Testis (tissue), 3 donors: ENCODE measurements around the gene ARSI. TPM values are rescaled to one million over a fixed set of nuclear protein-coding genes. Genes with fewer than 3 reads are reported as not detected.

Experiments used
- DNase-seq: peaks from one replicate; pipeline ENCODE4 v3.0.0-alpha.2; 2019
- H3K27ac ChIP-seq, 2 donors: fragments of 200-600 bp; sonication (generic); one replicate each; pipeline ENCODE4 v1.5.1; 2019
- H3K27me3 ChIP-seq: fragments of 200-600 bp; sonication (generic); one replicate; pipeline ENCODE4 v1.5.1; 2019
- H3K36me3 ChIP-seq: fragments of 200-600 bp; sonication (generic); one replicate; pipeline ENCODE4 v1.5.1; 2017; ENCODE audit warnings: low read depth; ENCODE audit errors: missing control alignments
- H3K4me1 ChIP-seq: fragments of 200-600 bp; sonication (generic); one replicate; pipeline ENCODE4 v1.5.1; 2019
- H3K4me3 ChIP-seq, 2 donors: fragments of 200-600 bp; sonication (generic); one replicate each; pipeline ENCODE4 v1.5.1; 2017 to 2019
- H3K9me3 ChIP-seq: fragments of 200-600 bp; sonication (generic); one replicate; pipeline ENCODE4 v1.5.1; 2017
- CTCF ChIP-seq, 3 experiments: fragments of 450-650 bp in 2 of 3; fragments of 200-600 bp in 1 of 3; sonication (generic) in 1 of 3; IDR thresholded peaks; one replicate each; pipeline ENCODE4 v1.5.1; 2016 to 2019; ENCODE audit warnings: antibody characterized with exemption in 3 of 3, mild to moderate bottlenecking in 2 of 3, moderate library complexity in 1 of 3
- POLR2A ChIP-seq: fragments of 450-650 bp; IDR thresholded peaks from one replicate; pipeline ENCODE4 v1.6.1; 2017; ENCODE audit warnings: antibody characterized with exemption, mild to moderate bottlenecking, moderate library complexity
- WGBS, 2 donors: methylation state at CpG; one replicate each; pipeline ENCODE4 v1.1.5; 2018; 5-methylcytosine and 5-hydroxymethylcytosine counted together
- intact Hi-C: fragments of 100-400 bp; cut with DNase I; formaldehyde crosslinking; loops from one replicate; pipeline ENCODE4 v1.15.1; 2023; ENCODE audit warnings: low total_unique reads
- polyA plus RNA-seq: library from polyadenylated mRNA; stranded (reverse); fragments of 350-450 nt; fragmentation: Illumina TruSeq; extraction: RNeasy Lipid Tissue Mini Kit (QIAGEN cat#74804); gene quantifications from one replicate; pipeline ENCODE4 v1.2.3, GENCODE V29; 2014; ENCODE audit warnings: low read depth, low replicate concordance; ENCODE audit not compliant: insufficient read depth
- total RNA-seq, 2 donors: library from RNA; depleted of rRNA; stranded (reverse); fragments of >200 nt; gene quantifications; one replicate each; pipeline ENCODE4 v1.2.3, GENCODE V29; 2016

Gene ARSI
- total and polyA plus RNA-seq, 3 donors from 2014 or later: 0.79 to 0.93 (median 0.92) TPM

- no peak overlapping the region for H3K4me3 ChIP-seq
- H3K9me3 ChIP-seq: no peaks in the 10 kb centered on the region
- H3K27me3 ChIP-seq: no peaks in the 10 kb centered on the region
- intact Hi-C loops: no loop called here
- H3K27ac ChIP-seq: no peak overlapping the region
- no peak for TF ChIP-seq CTCF (IDR thresholded peaks at IDR 0.05)
- TF ChIP-seq POLR2A: no peak
- no peaks in the 10 kb centered on the region for H3K36me3 ChIP-seq
- no peaks in the 10 kb centered on the region for H3K4me1 ChIP-seq
- DNase-seq: no peak
- WGBS, 2 donors: 77 to 85% methylated on average over 6 of the region's 6 CpGs
Measured at GRCh38 chr5:150255659-150256409, 46.9 kb downstream of the ARSI start.

- H3K36me3 ChIP-seq: no peaks in the 10 kb centered on the region
Measured at GRCh38 chr5:150254774-150255173, 47.9 kb downstream of the ARSI start.

GRCh38 chr5:150254363-150254762, 48.3 kb downstream of the ARSI start:
- H3K4me1 ChIP-seq: no peaks in the 10 kb centered on the region
- H3K27ac ChIP-seq: no peak overlapping the region
- no peaks in the 10 kb centered on the region for H3K27me3 ChIP-seq
- no peaks in the 10 kb centered on the region for H3K36me3 ChIP-seq
- H3K4me3 ChIP-seq: no peak overlapping the region
- no peak for DNase-seq
- 82 to 90% methylated on average over 6 to 7 of the region's 7 CpGs for WGBS, 2 donors
- TF ChIP-seq POLR2A: no peak
- no peak for TF ChIP-seq CTCF (IDR thresholded peaks at IDR 0.05)
- no peaks in the 10 kb centered on the region for H3K9me3 ChIP-seq
- intact Hi-C loops: no loop called here

More at GRCh38 chr5:150254774-150255173, 47.9 kb downstream of the ARSI start:
- Histone ChIP-seq H3K9me3 (no peaks in the 10 kb centered on the region), H3K4me1 (no peaks in the 10 kb centered on the region), H3K27me3 (no peaks in the 10 kb centered on the region), H3K4me3 (no peak overlapping the region), H3K27ac (no peak overlapping the region)
- WGBS, 2 donors: 90 to 98% methylated on average over 4 of the region's 4 CpGs
- TF ChIP-seq CTCF (IDR thresholded peaks at IDR 0.05) (no peak), POLR2A (no peak)
- DNase-seq: no peak
- intact Hi-C loops: no loop called here

- TF ChIP-seq CTCF (IDR thresholded peaks at IDR 0.05) (no peak), POLR2A (no peak)
- no peak for DNase-seq
- Histone ChIP-seq H3K9me3 (no peaks in the 10 kb centered on the region), H3K4me1 (no peaks in the 10 kb centered on the region), H3K27me3 (no peaks in the 10 kb centered on the region), H3K27ac (no peak overlapping the region), H3K4me3 (no peak overlapping the region), H3K36me3 (no peaks in the 10 kb centered on the region)
- intact Hi-C loops: no loop called here
- WGBS, 2 donors: 88 to 92% methylated on average over 7 to 10 of the region's 10 CpGs
Measured at GRCh38 chr5:150253416-150254208, 49.1 kb downstream of the ARSI start.
